Stimulated activated CD8-positive, alpha-beta memory T cell treated with anti-CD3 and anti-CD28 coated beads, Interleukin-7, amount 100 ng/mL, for 24 hours (primary cell): ENCODE measurements around the gene FADS2.
"Not testable (repeated sequence)": the region's sequence is repeated elsewhere in the genome, so short reads cannot be mapped to it uniquely, and the experiment has no call there.

ENCODE experiments used
- DNase-seq: peaks from one replicate; pipeline ENCODE4 v3.0.0-alpha.2; 2020; ENCODE audit warnings: low read depth

FADS2 gene

GRCh38 chr11:61868571-61869428 is 40.7 kb downstream of the FADS2 start:
- no peak for DNase-seq

- DNase-seq: no peak
Observed at GRCh38 chr11:61869429-61869707, 41.3 kb downstream of the FADS2 start.

DNA sequence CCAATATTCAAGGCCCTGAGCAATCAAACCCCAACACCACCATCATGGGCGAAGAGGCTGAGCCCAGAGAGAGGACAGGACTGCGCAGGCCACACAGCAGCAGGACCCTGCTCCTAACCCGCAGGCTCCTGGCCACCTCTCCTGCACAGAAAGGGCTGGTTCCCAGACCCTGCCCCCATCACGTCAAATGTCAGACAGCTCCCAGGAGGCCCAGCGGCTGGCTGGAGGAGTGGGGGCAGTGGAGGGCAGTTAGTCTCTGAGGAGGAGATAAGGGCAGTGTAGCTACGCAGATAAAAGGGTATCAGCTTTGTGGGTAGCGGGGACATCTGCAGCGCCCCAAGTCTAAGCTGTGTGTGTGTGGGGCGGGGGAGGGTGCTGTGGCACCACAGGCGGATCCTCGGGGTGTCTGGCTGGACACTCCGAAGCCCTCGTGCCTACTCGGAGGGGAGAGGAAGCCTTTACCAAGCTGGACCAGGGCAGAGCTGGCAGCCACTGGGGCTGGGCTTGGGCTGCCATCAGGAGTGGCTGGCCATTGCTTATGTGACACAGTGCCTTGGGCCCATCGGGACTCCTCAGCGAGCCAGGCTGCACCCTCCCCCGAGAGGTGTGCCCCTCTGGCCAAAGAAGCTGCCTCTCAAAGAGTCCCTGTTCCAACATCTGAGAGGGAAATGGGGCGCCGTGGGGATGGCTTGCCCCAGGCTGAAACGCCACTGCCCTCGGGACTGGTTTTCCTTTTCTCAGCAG is 41.8 kb downstream of the FADS2 start:
- DNase-seq: no peak

GRCh38 chr11:61870541-61871031 is 42.5 kb downstream of the FADS2 start:
- no peak for DNase-seq

- DNase-seq: peak; percentile 44
Observed at GRCh38 chr11:61871158-61871597, 43.1 kb downstream of the FADS2 start.

GRCh38 chr11:61872935-61873565 is 45.0 kb downstream of the FADS2 start:
- DNase-seq: no peak

DNA sequence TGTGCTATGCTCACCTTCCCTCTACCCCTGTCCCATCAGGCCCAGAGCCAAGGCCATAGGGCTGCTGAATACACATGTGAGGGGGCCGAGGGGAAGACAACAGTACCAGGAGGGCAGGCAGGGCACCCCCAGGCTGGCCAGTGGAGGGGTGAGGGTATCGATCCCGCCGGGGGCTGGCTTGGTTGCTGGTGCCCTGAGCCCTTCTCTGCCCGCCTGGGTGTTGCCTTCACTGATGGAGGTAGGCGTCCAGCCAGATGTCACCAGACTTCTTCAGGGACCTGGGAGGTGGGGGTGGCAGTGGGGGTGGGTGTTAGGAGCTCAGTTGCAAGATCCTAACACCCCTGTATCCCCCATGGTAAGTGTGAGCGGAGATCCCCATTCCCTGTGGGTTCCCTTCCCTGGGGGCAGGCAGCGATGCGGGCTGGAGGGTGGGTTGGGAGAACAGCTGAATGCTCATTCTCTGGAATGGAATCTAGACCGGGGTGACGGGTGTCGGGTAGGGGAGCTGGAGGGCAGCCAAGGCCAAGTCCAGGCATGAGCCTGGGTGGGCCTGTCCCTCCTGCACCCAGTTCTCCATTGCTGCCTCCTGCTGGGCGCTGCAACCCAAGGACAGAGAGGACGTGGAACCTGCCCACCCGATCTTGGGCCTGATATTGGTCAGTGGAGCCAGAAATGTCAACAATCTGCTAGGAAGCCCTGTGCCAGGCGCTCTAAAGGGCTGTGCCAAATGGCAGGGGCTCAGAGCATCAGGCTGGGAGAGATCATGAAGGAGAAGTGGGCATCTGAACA is 45.7 kb downstream of the FADS2 start:
- no peak for DNase-seq

DNA sequence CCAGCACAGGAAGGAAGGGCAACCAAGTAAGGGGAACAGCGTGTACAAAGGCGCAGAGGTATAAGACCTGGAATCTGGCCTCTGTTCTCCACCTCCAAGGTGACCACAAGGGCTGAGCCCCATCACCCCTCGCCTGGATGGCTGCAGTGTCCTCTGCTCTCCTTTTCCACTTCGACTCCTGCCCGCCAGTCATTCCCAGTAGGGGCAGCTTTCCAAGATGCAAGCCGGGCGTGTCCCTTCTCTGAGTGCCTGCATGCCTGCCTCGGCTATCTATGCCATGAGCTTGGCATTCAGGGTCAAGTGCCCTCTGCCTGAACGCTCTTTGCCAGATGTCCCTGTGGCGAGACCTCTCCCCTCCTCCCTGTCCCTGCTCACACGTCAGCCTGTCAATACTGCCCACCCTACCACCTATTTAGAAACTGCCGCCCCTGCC is 46.3 kb downstream of the FADS2 start:
- DNase-seq: no peak

- no peak for DNase-seq
Observed at GRCh38 chr11:61874853-61875252, 46.8 kb downstream of the FADS2 start.

GRCh38 chr11:61875698-61876097 is 47.6 kb downstream of the FADS2 start:
- DNase-seq: no peak

DNA sequence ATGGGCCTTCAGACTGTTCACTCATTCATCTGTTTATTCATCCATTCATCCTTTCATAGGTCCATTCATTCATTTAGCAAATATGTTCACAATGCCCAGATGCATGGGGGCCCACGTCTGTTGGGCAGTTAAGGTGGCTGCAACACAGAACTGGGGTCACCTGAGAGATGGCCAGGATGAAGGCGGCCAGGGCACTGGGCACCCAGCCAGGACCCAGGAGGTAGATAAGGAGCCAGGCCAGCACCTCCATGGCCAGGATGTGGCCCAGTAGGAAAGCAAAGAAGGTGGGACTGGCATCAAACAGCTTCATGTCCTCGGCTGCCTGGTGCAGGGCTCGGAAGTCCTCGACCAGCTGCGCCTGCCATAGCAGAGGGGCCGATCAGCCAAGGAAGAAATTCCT is 51.1 kb downstream of the FADS2 start:
- DNase-seq: no peak

DNA sequence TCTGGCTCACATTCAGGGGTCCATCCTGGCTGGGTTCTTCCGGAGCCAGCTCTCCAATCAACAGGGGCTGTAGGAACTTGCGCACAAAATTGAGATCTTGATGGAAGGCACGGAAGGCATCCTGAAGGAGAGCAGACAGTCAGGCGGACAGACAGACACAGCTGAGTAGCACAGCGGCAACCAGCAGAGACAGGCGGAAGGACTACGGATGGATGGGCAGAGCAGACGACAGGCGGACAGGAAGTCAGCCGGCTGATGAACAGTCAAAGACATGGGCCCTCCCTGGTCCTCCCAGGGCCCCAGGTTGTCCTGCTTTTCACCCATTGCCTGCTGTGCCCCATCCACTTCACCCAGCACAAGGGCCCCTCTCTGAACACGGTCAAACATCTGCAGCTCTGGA is 51.9 kb downstream of the FADS2 start:
- DNase-seq: no peak

DNA sequence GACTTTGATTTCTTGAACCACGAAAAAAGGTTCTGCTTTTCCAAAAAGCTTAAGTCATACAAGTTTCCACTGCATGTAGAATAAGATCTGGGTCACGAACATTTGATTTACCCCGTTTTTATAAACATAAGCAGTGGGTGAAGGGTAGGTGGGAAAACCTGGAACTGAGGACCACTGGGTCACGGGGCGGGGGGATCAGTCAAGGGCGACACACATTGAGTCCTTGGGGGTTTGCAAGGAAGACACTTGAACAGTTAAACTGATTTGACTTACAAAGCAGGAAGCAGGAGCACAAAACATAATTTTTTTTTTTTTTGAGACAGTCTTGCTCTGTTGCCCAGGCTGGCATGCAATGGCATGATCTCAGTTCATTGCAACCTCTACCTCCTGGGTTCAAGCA is 52.4 kb downstream of the FADS2 start:
- no peak for DNase-seq

DNA sequence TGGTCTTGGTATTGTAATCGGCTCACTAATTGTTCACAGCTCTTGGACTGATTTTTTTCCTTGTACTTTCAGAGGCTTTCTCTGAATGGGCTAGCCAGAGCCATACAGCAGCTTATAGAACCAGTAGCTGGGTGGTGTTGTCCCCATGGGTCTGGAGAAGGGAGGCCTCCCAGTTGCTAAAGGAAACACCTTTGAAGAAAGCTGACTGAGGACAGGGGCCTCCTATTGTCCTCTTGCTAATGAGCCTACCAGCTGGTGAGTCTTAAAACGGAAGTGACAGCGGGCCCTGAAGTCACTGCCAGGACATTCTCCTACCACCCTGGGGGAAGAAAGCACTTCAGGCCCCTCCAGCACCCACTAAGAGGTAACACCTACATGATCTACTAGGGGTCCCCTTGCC is 53.3 kb downstream of the FADS2 start:
- no peak for DNase-seq

- not testable (repeated sequence) for DNase-seq
Observed at GRCh38 chr11:61882267-61882666, 54.2 kb downstream of the FADS2 start.

DNA sequence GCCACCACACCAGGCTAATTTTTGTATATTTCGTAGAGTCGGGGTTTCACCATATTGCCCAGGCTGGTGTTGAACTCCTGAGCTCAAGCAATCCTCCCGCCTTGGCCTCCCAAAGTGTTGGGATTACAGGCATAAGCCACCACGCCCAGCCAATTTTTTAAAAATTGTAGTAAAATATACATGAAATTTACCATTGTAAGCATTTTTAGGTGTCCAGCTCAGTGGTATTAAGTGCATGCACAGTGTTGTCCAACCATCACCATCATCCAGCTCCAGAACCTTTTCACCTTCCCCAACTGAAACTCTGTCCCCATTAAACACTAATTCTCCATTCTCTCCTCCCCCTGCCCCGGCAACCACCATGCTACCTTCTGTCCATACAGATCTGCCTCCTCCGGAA is 54.8 kb downstream of the FADS2 start:
- DNase-seq: no peak

- DNase-seq: no peak
Observed at GRCh38 chr11:61883327-61883726, 55.2 kb downstream of the FADS2 start.

- no peak for DNase-seq
Observed at GRCh38 chr11:61883947-61884346, 55.8 kb downstream of the FADS2 start.

DNA sequence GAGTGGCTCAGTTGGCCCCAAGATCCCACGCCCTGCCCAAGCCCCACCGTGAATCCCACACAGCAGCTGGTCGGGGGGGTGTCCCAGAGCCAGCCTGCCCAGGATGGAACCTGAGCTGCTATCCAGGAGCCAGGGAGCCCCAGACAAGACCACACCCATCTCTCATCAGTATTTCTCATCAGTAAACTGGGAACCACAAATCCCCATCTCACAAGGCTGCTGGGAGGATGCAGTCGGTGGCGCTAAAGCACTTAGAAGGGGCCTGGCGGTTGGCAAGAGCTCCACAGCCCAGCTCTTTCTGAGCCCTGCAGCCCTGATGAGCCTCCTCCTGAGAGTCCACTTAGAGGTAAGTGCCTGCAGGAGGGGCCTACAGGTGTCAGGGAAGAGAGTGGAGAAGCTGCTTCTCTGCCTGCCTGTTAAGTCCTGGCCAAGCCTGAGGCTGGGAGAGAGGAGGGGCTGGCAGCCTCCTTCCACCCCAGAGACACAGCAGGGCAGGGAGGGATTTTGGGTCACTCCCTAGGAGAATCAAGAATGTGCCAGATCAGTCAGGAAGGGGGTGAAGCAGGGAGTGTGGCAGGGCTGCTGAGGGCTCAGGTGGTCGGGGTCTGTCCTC is 57.2 kb downstream of the FADS2 start:
- DNase-seq: no peak

- no peak for DNase-seq
Observed at GRCh38 chr11:61885784-61886580, 57.9 kb downstream of the FADS2 start.

- DNase-seq: no peak
Observed at GRCh38 chr11:61886643-61887042, 58.5 kb downstream of the FADS2 start.
